Lower lobe of right lung (tissue), 2 donors: ENCODE data around the gene CPSF3. TPM values are rescaled to one million over a fixed set of nuclear protein-coding genes. Genes with fewer than 3 reads are reported as not detected.

ENCODE experiments used
- ATAC-seq, 2 donors: fragments of 200-7000 bp; cut with Tn5 transposase; one replicate each; pipeline ENCODE4 v1.9.1; 2020 to 2022; ENCODE audit warnings: mild to moderate bottlenecking in 2 of 2, moderate library complexity in 2 of 2
- DNase-seq: peaks from one replicate; pipeline ENCODE4 v3.0.0-alpha.2; 2020
- H3K27ac ChIP-seq: fragments of 200-600 bp; one replicate; pipeline ENCODE4 v1.8.0; 2022
- H3K27me3 ChIP-seq: fragments of 200-600 bp; one replicate; pipeline ENCODE4 v1.8.0; 2022; ENCODE audit warnings: low read depth
- H3K36me3 ChIP-seq: fragments of 200-600 bp; one replicate; pipeline ENCODE4 v1.8.0; 2022; ENCODE audit warnings: mild to moderate bottlenecking
- H3K4me1 ChIP-seq: fragments of 200-600 bp; one replicate; pipeline ENCODE4 v1.8.0; 2022
- H3K4me3 ChIP-seq: fragments of 200-600 bp; one replicate; pipeline ENCODE4 v1.8.0; 2022; ENCODE audit warnings: mild to moderate bottlenecking
- H3K9me3 ChIP-seq: fragments of 200-600 bp; one replicate; pipeline ENCODE4 v1.8.0; 2022
- intact Hi-C: fragments of 100-400 bp; cut with DNase I; formaldehyde crosslinking; loops from one replicate; pipeline ENCODE4 v1.11.0; 2022
- total RNA-seq: library from RNA; stranded (reverse); fragmentation: NEBNext Ultra II Directional; extraction: Animal tissue kit (Norgen Biotek cat#: 25700); gene quantifications from one replicate; pipeline ENCODE4 v1.2.1, GENCODE V29; 2021
- TF ChIP-seq, protein P1 (sequence below): fragments of 200-600 bp; IDR thresholded peaks from one replicate; pipeline ENCODE4 v1.8.0; 2022; ENCODE audit warnings: antibody characterized with exemption, mild to moderate bottlenecking
- donor health status: DM: no; HTN: yes; CAD: no; lungs with severe emphysema.

CPSF3 gene
- total RNA-seq, 1 donor from 2014 or later: 26.2 TPM

DNA sequence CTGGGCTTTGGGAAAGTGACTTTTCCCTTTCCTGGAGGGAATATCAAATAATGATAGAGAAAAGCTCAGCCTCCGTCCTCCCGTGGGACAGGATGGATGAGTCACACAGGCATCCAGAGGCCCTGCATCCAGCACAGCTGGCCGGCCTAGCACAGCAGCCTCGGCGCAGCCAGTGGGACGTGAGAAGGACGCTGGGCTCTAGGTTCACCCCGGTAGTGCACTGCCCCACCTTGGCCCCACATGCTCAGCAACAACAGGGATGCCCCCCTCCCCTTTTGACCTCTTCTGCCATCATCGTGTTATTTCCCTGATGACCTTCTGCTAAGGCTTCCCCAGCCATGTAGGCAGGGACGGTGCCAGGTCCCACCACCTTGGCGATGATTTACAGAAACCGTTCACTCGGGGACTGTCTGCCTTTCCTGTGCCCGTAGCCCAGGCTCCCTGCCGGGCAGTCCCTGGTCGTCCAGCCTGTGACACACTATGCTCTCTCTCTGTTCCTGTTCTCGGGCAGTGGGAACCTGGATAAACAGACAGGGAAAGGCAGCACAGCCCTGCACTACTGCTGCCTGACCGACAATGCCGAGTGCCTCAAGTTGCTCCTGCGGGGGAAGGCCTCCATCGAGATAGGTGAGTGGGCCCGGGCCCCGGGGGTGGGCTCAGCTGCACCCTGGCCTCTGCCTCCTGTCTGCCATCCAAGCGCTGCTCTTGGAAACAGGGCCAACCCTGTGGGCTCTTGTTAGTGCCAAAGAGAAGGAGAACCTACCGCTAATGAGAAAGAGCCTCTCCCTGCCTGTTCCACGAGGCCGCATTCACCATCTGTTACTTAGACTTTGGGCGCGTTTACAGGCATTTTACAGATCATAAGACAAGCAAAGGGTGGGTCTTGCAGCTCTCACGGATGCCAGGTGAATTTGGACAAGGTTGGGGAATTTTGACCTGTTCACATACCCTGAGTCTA lies 44.7 kb upstream of the CPSF3 start:
- TF ChIP-seq, protein P1, sequence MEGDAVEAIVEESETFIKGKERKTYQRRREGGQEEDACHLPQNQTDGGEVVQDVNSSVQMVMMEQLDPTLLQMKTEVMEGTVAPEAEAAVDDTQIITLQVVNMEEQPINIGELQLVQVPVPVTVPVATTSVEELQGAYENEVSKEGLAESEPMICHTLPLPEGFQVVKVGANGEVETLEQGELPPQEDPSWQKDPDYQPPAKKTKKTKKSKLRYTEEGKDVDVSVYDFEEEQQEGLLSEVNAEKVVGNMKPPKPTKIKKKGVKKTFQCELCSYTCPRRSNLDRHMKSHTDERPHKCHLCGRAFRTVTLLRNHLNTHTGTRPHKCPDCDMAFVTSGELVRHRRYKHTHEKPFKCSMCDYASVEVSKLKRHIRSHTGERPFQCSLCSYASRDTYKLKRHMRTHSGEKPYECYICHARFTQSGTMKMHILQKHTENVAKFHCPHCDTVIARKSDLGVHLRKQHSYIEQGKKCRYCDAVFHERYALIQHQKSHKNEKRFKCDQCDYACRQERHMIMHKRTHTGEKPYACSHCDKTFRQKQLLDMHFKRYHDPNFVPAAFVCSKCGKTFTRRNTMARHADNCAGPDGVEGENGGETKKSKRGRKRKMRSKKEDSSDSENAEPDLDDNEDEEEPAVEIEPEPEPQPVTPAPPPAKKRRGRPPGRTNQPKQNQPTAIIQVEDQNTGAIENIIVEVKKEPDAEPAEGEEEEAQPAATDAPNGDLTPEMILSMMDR: no peak
- H3K4me1 ChIP-seq: peaks cover 17% of the 10 kb centered on the region
- peak overlapping the region; percentile 25 for H3K27ac ChIP-seq
- peaks cover 59% of the 10 kb centered on the region for H3K36me3 ChIP-seq
- no peaks in the 10 kb centered on the region for H3K27me3 ChIP-seq
- peak; percentile 67 to 69 for ATAC-seq
- DNase-seq: no peak
- no peaks in the 10 kb centered on the region for H3K9me3 ChIP-seq
- intact Hi-C loops: no loop called here
- H3K4me3 ChIP-seq: no peak overlapping the region

DNA sequence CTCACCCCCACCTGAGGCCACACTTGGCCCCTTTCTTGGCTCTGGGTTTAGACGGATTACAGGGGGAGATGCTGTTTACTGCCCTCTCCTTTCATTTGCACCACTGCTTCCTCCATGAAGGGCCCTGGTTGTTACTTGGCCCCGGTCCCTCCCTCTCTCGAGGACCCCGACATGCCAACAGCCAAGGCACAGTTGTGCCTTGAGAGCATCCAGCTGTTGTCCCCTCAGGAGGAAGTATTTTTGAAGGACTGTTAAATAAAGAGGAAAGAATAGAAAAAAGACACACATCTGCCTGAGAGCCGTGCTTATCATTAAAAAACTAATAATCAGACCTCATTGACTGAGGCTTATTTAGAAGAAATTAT lies 44.1 kb upstream of the CPSF3 start:
- TF ChIP-seq, protein P1: no peak
- Histone ChIP-seq H3K9me3 (no peaks in the 10 kb centered on the region), H3K36me3 (peaks cover 61% of the 10 kb centered on the region), H3K4me1 (peaks cover 17% of the 10 kb centered on the region), H3K4me3 (no peak overlapping the region), H3K27ac (peak overlapping the region; percentile 22), H3K27me3 (no peaks in the 10 kb centered on the region)
- peak in 1 of 2 donors; percentile 10 for ATAC-seq
- intact Hi-C loops: no loop called here
- no peak for DNase-seq

DNA sequence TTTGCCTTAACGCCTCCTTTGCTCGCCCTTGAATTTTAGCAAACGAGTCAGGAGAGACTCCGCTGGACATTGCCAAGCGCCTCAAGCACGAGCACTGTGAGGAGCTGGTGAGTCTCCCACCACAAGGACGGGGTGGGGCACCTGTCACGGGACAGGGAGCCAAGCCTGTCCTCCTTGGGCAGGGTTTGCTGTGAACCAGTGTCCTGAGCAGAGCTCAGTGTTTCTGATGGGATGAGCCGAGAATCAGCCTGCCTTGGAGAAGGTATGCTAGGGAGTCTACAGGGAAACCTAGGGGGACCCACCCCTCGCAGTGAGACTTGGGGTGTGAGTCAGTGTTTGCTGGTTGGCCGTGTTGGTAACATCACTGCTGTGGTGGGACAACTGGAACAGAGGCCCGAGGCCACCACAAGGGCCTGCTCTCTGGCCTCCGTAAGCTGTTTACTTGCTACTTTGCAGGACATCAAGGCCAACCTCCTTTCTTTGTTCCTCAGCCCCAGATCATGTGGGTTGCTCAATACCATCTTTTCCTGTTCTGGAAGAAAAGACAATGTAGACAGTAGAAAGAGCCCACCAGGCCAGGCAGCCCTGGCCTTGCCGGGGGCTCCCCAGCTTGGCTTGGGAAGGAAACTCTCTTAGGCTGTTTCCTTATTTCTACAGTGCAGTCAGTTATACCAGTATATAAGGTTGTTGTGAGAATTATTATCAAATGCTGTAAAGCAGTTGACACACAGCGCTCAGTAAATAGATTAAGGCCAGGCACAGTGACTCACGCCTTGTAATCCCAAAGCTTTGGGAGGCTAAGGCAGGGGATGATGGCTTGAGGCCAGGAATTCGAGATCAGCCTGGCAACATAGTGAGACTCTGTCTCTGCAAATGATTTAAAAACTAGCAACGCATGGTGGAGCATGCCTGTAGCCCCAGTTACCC lies 42.5 kb upstream of the CPSF3 start:
- H3K36me3 ChIP-seq: peaks cover 67% of the 10 kb centered on the region
- DNase-seq: no peak
- H3K4me3 ChIP-seq: no peak overlapping the region
- no peaks in the 10 kb centered on the region for H3K27me3 ChIP-seq
- TF ChIP-seq, protein P1: no peak
- peaks cover 17% of the 10 kb centered on the region for H3K4me1 ChIP-seq
- no peaks in the 10 kb centered on the region for H3K9me3 ChIP-seq
- peak overlapping the region; percentile 14 for H3K27ac ChIP-seq
- no peak for ATAC-seq
- intact Hi-C loops: no loop called here

GRCh38 chr2:9382604-9383235 lies 40.7 kb upstream of the CPSF3 start:
- Histone ChIP-seq H3K36me3 (peaks cover 57% of the 10 kb centered on the region), H3K4me1 (peaks cover 17% of the 10 kb centered on the region), H3K27me3 (no peaks in the 10 kb centered on the region), H3K9me3 (no peaks in the 10 kb centered on the region), H3K27ac (no peak overlapping the region), H3K4me3 (no peak overlapping the region)
- DNase-seq: no peak
- TF ChIP-seq, protein P1: no peak
- no peak for ATAC-seq
- intact Hi-C loops: no loop called here

- DNase-seq (no peak), ATAC-seq (no peak)
- no peak overlapping the region for H3K4me3 ChIP-seq
- TF ChIP-seq, protein P1: no peak
- H3K27me3 ChIP-seq: no peaks in the 10 kb centered on the region
- intact Hi-C loops: no loop called here
- no peaks in the 10 kb centered on the region for H3K9me3 ChIP-seq
- no peak overlapping the region for H3K27ac ChIP-seq
- H3K4me1 ChIP-seq: peaks cover 2% of the 10 kb centered on the region
- peaks cover 67% of the 10 kb centered on the region for H3K36me3 ChIP-seq
These were observed 38.9 kb upstream of the CPSF3 start for GRCh38 chr2:9384521-9384920.
